Gastrocnemius medialis (tissue), 4 donors: ENCODE measurements around the gene HOXA3. TPM values are rescaled to one million over a fixed set of nuclear protein-coding genes. Genes with fewer than 3 reads are reported as not detected.

Experiments used
- ATAC-seq, 2 donors: fragments of 150-250 bp; one replicate each; pipeline ENCODE4 v1.9.1; 2016
- DNase-seq, 2 donors: peaks; one replicate each; pipeline ENCODE4 v3.0.0-alpha.2; 2019
- H3K27ac ChIP-seq, 4 donors: fragments of 200-600 bp; sonication (generic); 1 replicate in 1 of 4; 2 replicates in 3 of 4; pipeline ENCODE4 v1.5.1; 2016 to 2018; ENCODE audit warnings: mild to moderate bottlenecking in 2 of 4, moderate library complexity in 1 of 4
- H3K27me3 ChIP-seq, 3 donors: fragments of 200-600 bp; sonication (generic) in 2 of 3; 1 replicate in 1 of 3; 2 replicates in 2 of 3; pipeline versions ENCODE4 v1.5.1 to v1.6.0; 2016 to 2019; ENCODE audit warnings: mild to moderate bottlenecking in 1 of 3, moderate library complexity in 1 of 3
- H3K36me3 ChIP-seq, 2 donors: fragments of 200-600 bp; sonication (generic) in 1 of 2; one replicate each; pipeline ENCODE4 v1.5.1; 2017 to 2018
- H3K4me1 ChIP-seq, 2 donors: fragments of 200-600 bp; sonication (generic) in 1 of 2; one replicate each; pipeline ENCODE4 v1.5.1; 2016 to 2017; ENCODE audit warnings: mild to moderate bottlenecking in 2 of 2
- H3K4me3 ChIP-seq, 4 donors: fragments of 200-600 bp; sonication (generic) in 3 of 4; 1 replicate in 1 of 4; 2 replicates in 3 of 4; pipeline ENCODE4 v1.5.1; 2016 to 2019; ENCODE audit warnings: mild to moderate bottlenecking in 2 of 4
- H3K9me3 ChIP-seq, 3 donors: fragments of 200-600 bp; sonication (generic) in 2 of 3; 1 replicate in 1 of 3; 2 replicates in 2 of 3; pipeline ENCODE4 v1.5.1; 2016 to 2019
- CTCF ChIP-seq, 5 experiments: fragments of 450-650 bp in 3 of 5; fragments of 200-600 bp in 2 of 5; sonication (generic) in 2 of 5; IDR thresholded peaks in 4 of 5; conservative IDR thresholded peaks in 1 of 5; 1 replicate in 4 of 5; 2 replicates in 1 of 5; pipeline ENCODE4 v1.5.1; 2016 to 2019; ENCODE audit warnings: antibody characterized with exemption in 5 of 5, mild to moderate bottlenecking in 3 of 5, moderate library complexity in 3 of 5
- POLR2A ChIP-seq, 2 donors: fragments of 450-650 bp; IDR thresholded peaks; one replicate each; pipeline ENCODE4 v1.6.1; 2017; ENCODE audit warnings: antibody characterized with exemption in 2 of 2, mild to moderate bottlenecking in 2 of 2, moderate library complexity in 2 of 2
- in situ Hi-C, 4 donors: fragments of 200-750 bp; cut with MboI; loops; one replicate each; pipeline versions ENCODE4 v1.15.0 to v1.8.0; 2017; ENCODE audit warnings: low sequenced_read_pairs in 4 of 4
- intact Hi-C: fragments of 100-400 bp; cut with DNase I; formaldehyde crosslinking; loops from one replicate; pipeline ENCODE4 v1.15.1; 2023; ENCODE audit warnings: low total_unique reads
- total RNA-seq, 4 donors: library from RNA; depleted of rRNA; stranded (reverse); fragments of >200 nt; gene quantifications; one replicate each; pipeline versions ENCODE4 v1.1.0 to v1.2.3, GENCODE V29; 2016

HOXA3 gene
- total RNA-seq, 4 donors from 2014 or later = 0.53 to 6.2 (median 3.0) TPM

- peak; percentile 81 to 86 for TF ChIP-seq POLR2A (IDR thresholded peaks at IDR 0.05)
- peak in 4 of 5 experiments; percentile 10 to 36 (median 26) for TF ChIP-seq CTCF (IDR thresholded peaks at IDR 0.05 in 4 of 5, conservative IDR thresholded peaks at IDR 0.05 in 1 of 5)
- Histone ChIP-seq H3K36me3 (no peaks in the 10 kb centered on the region), H3K4me3 (peak within 1 kb of the TSS; percentile 62 to 88 (median 77)), H3K4me1 (peaks cover 12 to 49% of the 10 kb centered on the region in 2 donors), H3K27me3 (no peaks in the 10 kb centered on the region), H3K9me3 (no peaks in the 10 kb centered on the region), H3K27ac (peak within 1 kb of the TSS; percentile 90 to 99 (median 95))
- in situ Hi-C loops = loop anchor here in 2 of 4 donors (5.0 to 25.0 kb wide), 3 partner anchors 953 to 1308 kb away; partner anchors contain the start of genes CBX3 (in 1 of the 2) and HNRNPA2B1 (in 1 of the 2)
- intact Hi-C loops = loop anchor here (1.0 to 10.0 kb wide), 5 partner anchors 9 to 1401 kb away; partner anchors contain the start of genes CBX3, HNRNPA2B1, HOXA4 and HOXA7
- peak; percentile 58 for ATAC-seq
- peak; percentile 95 to 96 for DNase-seq
These were observed 13.0 kb upstream of the HOXA3 start, which contains the start of gene HOXA9 for GRCh38 chr7:27165089-27165995. TSS of gene HOXA9 (minus strand) at chr7:27165537. CDS start at chr7:27165457, 80 bp downstream.

- in situ Hi-C loops = loop anchor here in 2 of 4 donors (5.0 to 25.0 kb wide), 3 partner anchors 952 to 1307 kb away; partner anchors contain the start of genes CBX3 (in 1 of the 2) and HNRNPA2B1 (in 1 of the 2)
- Histone ChIP-seq H3K4me3 (peak overlapping the region; percentile 62 to 88 (median 77)), H3K9me3 (no peaks in the 10 kb centered on the region), H3K4me1 (peaks cover 12 to 43% of the 10 kb centered on the region in 2 donors), H3K27me3 (no peaks in the 10 kb centered on the region), H3K36me3 (no peaks in the 10 kb centered on the region), H3K27ac (peak overlapping the region; percentile 90 to 99 (median 95))
- DNase-seq (peak in 1 of 2 donors; percentile 54), ATAC-seq (peak; percentile 5 to 13)
- TF ChIP-seq CTCF (IDR thresholded peaks at IDR 0.05 in 4 of 5, conservative IDR thresholded peaks at IDR 0.05 in 1 of 5) = peak in 2 of 5 experiments; percentile 16 to 43
- TF ChIP-seq POLR2A (IDR thresholded peaks at IDR 0.05) = no peak
- intact Hi-C loops = loop anchor here (1.0 to 10.0 kb wide), 6 partner anchors 8 to 1400 kb away; partner anchors contain the start of genes CBX3, HNRNPA2B1, HOXA4 and HOXA7
These were observed 12.1 kb upstream of the HOXA3 start for GRCh38 chr7:27164367-27165088.

GRCh38 chr7:27164045-27164366 is 11.6 kb upstream of the HOXA3 start:
- ATAC-seq (no peak), DNase-seq (no peak)
- TF ChIP-seq POLR2A (IDR thresholded peaks at IDR 0.05) (no peak), CTCF (IDR thresholded peaks at IDR 0.05 in 4 of 5, conservative IDR thresholded peaks at IDR 0.05 in 1 of 5) (no peak)
- peaks cover 12 to 43% of the 10 kb centered on the region in 2 donors for H3K4me1 ChIP-seq
- no peaks in the 10 kb centered on the region for H3K36me3 ChIP-seq
- H3K27ac ChIP-seq = peak overlapping the region; percentile 90 to 99 (median 95)
- H3K27me3 ChIP-seq = no peaks in the 10 kb centered on the region
- H3K4me3 ChIP-seq = peak overlapping the region; percentile 62 to 88 (median 77)
- in situ Hi-C loops (loop anchor here in 1 of 4 donors (10.0 to 25.0 kb wide), 2 partner anchors 952 to 1299 kb away; partner anchors contain the start of genes CBX3 and HNRNPA2B1), intact Hi-C loops (loop anchor here (2.0 to 10.0 kb wide), 3 partner anchors 963 to 1399 kb away; partner anchors contain the start of genes CBX3 and HNRNPA2B1)
- no peaks in the 10 kb centered on the region for H3K9me3 ChIP-seq
